ENCODE measurements around the gene NDUFAB1.
A peak's percentile ranks its signal among the peaks of the same experiment; 100 is the strongest.
"Not testable (repeated sequence)": the region's sequence is repeated elsewhere in the genome, so short reads cannot be mapped to it uniquely, and the experiment has no call there.

Gene NDUFAB1

GRCh38 chr16:23554536-23554935 is 41.6 kb downstream of the NDUFAB1 start:
- DNase-seq (ENCODE audit: low spot score): no peak

GRCh38 chr16:23552161-23552560 is 44.0 kb downstream of the NDUFAB1 start:
- no peak for DNase-seq (ENCODE audit: low spot score)

- DNase-seq (ENCODE audit: low spot score): no peak
Measured at GRCh38 chr16:23549938-23550337, 46.2 kb downstream of the NDUFAB1 start.

GRCh38 chr16:23544436-23544835 is 51.7 kb downstream of the NDUFAB1 start:
- DNase-seq (ENCODE audit: low spot score): no peak

- DNase-seq (ENCODE audit: low spot score): not testable (repeated sequence)
Measured at GRCh38 chr16:23540817-23541178, 55.3 kb downstream of the NDUFAB1 start.

- DNase-seq (ENCODE audit: low spot score): no peak
Measured at GRCh38 chr16:23539984-23540816, 55.9 kb downstream of the NDUFAB1 start.

- DNase-seq (ENCODE audit: low spot score): no peak
Measured at GRCh38 chr16:23538919-23539278, 57.2 kb downstream of the NDUFAB1 start.

- no peak for DNase-seq (ENCODE audit: low spot score)
Measured at GRCh38 chr16:23537390-23537789, 58.7 kb downstream of the NDUFAB1 start.

- no peak for DNase-seq (ENCODE audit: low spot score)
Measured at GRCh38 chr16:23535901-23536300, 60.2 kb downstream of the NDUFAB1 start.

GRCh38 chr16:23534868-23535860 is 61.0 kb downstream of the NDUFAB1 start:
- DNase-seq (ENCODE audit: low spot score): peak; percentile 28

- DNase-seq (ENCODE audit: low spot score): no peak
Measured at GRCh38 chr16:23532448-23532847, 63.7 kb downstream of the NDUFAB1 start.
